HG02678 (cell line): ENCODE measurements around the gene HOXB3.

Source experiments
- ATAC-seq: cut with Tn5 transposase; IDR thresholded peaks from one replicate; pipeline ENCODE4 v1.9.1; 2021; ENCODE audit warnings: mild to moderate bottlenecking, moderate library complexity; ENCODE audit not compliant: unreplicated experiment

The HOXB3 gene

GRCh38 chr17:48613862-48614694 lies 24.0 kb upstream of the HOXB3 start:
- ATAC-seq = no peak

GRCh38 chr17:48612854-48613691 lies 23.0 kb upstream of the HOXB3 start:
- no peak for ATAC-seq

DNA sequence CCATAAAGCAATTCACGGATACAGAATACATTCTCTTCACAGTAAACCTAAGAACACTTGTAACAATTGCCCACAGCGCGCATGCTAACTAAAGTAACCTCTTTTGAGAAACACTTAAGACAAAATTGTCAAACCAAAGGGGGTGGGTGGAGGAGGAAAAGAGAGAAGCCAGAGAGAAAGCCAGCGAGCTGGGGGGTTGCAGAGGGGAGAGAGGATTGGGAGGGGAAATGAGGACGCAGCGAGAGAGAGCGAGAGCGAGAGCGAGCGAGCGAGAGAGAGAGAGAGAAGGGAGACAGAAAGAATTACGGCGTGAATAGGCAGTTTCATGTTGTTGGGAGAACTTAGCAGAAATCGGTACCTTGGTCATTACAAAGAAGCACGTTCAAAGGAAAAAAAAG lies 22.4 kb upstream of the HOXB3 start:
- no peak for ATAC-seq

DNA sequence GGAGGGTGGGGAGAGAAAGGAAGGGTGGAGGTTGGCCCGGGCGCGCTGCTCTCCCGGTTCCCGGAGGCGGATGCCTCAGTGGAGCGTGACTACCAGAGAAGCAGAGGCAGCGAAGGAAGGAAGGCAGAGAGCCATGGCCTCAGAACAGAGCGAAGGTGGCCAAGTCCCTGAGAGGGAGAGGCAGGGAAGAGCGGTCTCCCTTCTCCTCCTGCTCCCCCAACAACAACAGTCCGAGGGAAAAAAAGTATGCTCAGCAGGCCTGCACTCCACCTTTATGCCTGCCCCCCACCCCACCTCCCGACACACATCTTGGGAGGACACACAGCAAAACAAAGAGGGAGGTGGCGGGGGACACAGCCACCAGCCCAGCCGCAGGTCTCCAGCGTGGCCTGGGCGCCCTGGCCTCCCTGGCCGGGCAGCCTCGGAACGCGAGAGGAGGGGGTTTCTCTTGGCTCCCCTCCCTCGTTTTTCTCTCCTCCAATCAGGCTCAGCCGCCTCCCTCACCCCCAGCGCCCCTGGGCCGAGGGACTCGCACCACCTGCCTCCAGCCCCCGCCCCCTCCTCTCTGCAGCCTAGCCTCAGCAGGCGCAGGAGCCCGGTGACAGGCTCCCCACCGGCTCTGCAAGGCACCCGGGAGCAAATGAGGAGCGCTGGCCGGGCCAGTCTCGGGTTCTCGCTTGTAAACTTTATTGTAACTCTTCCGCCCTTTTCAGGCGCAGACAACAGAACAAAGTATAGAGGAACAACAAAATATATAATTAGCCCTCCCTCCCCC lies 21.8 kb upstream of the HOXB3 start:
- ATAC-seq = no peak

GRCh38 chr17:48611213-48611612 lies 21.2 kb upstream of the HOXB3 start:
- peak; percentile 12 for ATAC-seq

DNA sequence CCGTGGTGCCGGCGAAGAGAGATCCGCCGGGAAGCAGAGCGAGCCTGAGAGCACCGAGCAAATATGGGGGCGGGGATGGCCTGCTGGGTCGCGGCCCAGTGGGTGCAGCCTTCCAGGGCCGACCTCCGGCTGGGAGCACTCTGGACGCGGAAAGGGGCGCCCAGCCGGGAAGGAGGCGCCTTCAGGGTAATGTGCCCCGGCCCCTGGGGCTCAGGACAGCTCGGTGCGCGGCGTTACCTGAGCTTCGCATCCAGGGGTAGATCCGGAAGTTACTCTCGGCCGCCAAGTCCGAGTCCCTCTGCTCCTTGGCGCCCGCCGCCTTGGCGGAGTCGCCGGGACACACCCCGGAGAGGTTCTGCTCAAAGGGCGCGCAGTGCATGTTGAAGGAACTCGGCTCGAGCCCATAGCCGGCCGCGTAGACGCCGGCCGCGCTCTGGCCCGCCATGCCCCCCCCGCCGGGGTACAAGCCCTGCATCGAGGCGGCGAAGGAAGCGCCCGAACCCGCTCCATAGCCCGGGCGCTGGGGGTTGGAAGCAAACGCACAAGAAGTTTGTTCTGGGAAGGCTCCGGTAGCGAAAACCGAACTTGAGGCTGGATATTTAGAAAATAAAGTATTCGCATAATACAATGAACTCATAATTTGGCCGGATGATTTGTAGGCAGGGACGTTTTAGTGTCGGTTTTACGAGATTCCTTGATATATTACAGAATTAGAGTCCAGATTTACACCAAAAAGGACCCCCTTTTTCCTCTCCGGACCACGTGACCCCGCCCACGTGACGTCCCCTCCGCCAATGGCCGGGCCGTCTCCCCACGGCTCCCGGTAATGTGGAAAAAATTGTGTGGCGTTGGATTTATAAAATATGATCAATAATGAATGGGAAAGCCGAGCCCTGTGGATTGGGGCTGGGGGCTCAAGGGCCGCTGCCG lies 20.5 kb upstream of the HOXB3 start, which contains the start of gene HOXB7:
Gene HOXB7 (minus strand): TSS at position 736 of the 930 bp plus-strand sequence. CDS start 99 bp downstream, at position 637.
- peak; percentile 41 for ATAC-seq

DNA sequence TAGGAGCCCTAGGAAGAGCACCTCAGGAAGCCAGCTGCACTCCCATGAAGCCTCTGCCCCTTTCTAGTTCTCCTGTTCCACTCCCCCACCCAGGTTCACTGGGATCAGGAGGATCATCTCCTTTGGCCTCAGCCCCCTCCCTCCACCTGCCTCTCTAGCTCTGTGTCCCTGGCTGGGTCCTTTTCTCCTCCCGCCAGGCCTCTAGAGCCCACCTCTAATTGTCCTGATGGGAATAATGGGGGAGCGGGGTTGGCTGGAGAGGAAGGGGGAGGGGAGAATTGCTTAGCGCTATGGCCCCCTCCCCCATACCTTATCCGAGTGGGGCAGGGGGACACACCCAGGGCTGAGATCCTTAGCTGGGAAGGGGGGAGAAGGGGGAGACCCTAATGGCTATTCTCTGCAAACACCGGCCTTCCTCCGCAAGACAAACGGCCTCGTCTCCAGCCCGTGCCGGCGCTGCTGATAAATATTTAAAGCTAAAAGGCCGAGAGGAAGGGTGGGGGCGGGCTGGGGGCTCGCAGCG lies 19.8 kb upstream of the HOXB3 start:
- no peak for ATAC-seq

GRCh38 chr17:48609033-48609432 lies 19.0 kb upstream of the HOXB3 start:
- ATAC-seq = no peak

GRCh38 chr17:48608494-48608834 lies 18.4 kb upstream of the HOXB3 start:
- no peak for ATAC-seq

DNA sequence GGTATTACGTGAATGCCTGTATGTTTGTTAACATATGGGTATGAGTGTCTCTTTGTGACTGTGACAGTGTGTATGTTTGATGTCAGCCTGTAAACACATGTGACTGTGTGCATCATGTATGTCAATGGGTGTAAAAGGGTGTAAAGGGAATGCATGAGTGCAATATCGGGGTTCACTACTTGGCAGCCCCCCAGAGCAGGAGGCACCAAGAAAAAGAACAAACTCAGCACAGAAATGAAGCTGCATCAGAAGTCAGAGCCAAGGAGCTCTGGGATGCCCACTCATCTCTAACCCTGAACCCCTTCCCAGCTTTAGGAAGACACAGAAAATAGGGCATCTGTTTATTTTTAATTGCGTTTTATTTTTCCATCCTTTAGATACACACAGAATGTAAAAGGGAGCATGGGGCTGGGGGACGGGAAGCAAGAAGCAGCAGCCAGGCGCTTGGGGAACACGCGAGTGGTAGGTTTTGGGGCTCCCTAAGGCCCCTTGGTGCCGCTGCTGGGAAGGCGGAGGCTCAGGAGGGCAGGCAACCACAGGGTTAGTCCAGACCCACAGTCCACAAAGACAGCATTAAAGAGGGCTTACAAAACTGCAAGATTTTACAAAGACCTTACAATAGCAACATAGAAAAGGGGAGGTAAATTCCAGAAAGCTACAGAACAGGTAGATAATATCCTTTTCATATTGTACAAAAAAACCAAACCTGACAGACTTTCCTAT lies 17.0 kb upstream of the HOXB3 start:
- ATAC-seq = no peak

DNA sequence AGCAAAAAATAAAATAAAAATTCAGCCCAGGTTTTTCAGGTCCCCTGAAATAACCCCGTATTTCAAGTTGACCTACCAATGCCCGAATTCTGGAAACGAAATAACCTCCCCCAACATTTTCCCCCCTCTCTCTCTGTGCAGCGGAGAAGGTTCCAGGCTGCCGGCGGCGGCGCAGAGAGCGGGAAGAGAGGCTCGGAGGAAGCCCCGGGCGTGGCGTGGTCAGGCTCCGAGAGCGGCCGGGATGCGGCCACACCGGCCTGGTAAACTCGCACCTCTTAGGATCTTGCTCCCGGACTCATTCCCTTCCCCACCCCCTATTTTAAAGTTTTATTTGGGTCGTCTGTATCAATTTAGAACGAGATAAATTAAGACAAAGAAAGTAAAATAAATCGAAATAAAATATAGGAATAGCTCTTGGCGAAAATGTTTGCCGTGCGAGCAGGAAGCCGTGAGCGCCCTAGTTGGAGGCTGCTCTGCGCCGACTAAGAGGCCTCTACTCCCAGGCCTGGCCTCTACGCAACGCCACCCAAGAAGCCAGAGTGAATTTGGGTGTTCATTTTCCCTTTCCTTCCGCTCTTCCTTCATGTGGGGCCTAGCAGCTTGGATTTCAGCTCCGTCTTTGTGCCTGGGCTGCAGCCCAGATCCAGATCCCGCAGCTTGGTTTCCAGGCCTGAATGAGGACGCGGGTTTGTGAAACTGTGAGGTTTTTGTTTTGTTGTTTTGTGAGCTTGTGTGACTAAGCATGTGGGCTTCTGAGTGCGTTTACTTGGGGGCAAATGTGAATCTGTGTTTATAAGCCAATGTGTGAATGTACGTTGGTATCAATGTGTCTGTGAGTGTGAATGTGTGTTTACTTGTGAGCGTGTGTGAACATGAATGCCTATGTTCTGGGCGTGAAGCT lies 16.2 kb upstream of the HOXB3 start:
- no peak for ATAC-seq

DNA sequence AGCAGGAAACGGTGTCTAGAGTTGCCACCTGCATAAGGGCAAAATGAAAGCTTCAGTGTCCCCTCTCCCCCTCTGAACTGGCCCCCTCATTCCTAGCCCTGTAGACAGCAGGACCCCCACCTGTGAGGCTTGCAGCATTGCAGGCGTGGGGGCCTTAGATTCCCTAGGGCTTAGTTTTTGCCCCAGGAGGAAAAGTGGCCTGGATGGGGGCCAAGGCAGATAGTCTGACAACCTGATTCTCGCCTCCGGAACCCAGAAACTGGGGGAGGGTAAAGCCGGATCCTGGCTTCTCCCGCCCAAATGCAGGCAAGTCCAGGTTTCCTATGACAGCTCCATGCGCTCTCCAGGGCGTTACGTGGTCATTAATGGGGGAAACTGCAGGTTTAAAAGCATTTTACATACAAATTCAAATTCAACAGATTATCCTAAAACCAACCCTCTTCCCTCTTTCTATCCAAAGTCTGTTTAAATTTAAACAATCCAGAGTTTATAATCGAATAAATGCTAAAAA lies 15.4 kb upstream of the HOXB3 start:
- no peak for ATAC-seq

GRCh38 chr17:48604770-48605329 lies 14.8 kb upstream of the HOXB3 start, which contains the start of gene HOXB6:
TSS of gene HOXB6 (minus strand) at chr17:48604986. CDS start at chr17:48598150, 6,836 bp downstream.
- no peak for ATAC-seq

GRCh38 chr17:48603959-48604769 lies 14.1 kb upstream of the HOXB3 start:
- ATAC-seq = no peak

DNA sequence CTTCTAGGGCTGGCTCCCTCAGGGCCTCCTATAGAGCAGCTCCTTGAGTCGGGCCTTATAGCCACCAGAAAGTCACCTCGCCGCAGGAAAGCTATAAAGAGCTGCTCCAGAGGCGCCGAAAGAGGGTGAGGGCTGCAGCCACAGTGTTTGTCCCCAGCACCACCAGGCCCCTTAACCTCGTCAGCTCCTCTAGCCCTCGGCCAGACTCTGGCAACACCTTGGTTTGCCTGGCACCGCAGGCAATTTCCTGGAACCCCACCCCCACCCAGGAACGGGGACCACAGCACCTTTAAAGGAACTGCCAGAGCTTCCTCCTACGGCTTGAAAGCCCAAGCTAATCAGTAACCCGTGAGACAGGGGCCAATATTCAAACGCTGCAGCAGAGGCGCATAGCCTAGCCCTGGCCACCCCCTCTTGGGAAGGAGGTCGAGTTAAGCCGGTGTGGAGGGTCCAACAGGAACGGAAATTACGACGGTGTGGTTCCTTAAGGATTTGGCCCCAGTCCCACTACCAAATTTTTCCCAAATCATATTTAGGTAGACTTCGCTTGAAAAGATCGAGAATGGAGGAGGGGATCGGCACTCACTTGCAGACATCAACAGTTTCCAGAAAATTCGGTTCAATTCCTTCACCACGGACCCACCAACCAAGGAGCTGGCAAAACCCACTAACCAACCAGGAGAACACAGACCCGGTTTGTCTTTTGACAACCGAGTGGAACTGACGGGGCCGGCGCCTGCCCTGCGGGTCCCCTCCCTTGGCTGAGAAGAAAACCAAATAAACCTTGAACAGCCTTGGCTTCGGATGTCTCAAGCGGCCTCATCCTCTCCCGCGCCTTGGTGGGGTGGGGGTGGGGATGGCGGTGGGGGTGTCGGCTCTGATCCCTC lies 11.7 kb upstream of the HOXB3 start:
- no peak for ATAC-seq

GRCh38 chr17:48601207-48601538 lies 11.1 kb upstream of the HOXB3 start:
- no peak for ATAC-seq
